ENCODE data around the gene MGAT3.

DNA sequence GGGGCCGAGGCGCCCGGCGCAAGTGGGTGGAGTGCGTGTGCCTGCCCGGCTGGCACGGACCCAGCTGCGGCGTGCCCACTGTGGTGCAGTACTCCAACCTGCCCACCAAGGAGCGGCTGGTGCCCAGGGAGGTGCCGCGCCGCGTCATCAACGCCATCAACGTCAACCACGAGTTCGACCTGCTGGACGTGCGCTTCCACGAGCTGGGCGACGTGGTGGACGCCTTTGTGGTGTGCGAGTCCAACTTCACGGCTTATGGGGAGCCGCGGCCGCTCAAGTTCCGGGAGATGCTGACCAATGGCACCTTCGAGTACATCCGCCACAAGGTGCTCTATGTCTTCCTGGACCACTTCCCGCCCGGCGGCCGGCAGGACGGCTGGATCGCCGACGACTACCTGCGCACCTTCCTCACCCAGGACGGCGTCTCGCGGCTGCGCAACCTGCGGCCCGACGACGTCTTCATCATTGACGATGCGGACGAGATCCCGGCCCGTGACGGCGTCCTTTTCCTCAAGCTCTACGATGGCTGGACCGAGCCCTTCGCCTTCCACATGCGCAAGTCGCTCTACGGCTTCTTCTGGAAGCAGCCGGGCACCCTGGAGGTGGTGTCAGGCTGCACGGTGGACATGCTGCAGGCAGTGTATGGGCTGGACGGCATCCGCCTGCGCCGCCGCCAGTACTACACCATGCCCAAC lies 31.2 kb downstream of the MGAT3 start:
- no peak for TF ChIP-seq CTCF (IDR thresholded peaks at IDR 0.05)
- no peak for TF ChIP-seq POLR2A (IDR thresholded peaks at IDR 0.05)

Data from adrenal gland (tissue), 5 donors.